Skeletal muscle cell (primary cell): ENCODE measurements around the gene FGF19.

ENCODE experiments used
- DNase-seq: peaks from one replicate; pipeline ENCODE4 v3.0.0-alpha.2; 2010; ENCODE audit warnings: low read depth
- H3K4me3 ChIP-seq: 2 replicates; pipeline ENCODE4 v1.5.1; 2011; ENCODE audit warnings: low read depth, mild to moderate bottlenecking, control low read depth, low read length, moderate library complexity

FGF19 gene

DNA sequence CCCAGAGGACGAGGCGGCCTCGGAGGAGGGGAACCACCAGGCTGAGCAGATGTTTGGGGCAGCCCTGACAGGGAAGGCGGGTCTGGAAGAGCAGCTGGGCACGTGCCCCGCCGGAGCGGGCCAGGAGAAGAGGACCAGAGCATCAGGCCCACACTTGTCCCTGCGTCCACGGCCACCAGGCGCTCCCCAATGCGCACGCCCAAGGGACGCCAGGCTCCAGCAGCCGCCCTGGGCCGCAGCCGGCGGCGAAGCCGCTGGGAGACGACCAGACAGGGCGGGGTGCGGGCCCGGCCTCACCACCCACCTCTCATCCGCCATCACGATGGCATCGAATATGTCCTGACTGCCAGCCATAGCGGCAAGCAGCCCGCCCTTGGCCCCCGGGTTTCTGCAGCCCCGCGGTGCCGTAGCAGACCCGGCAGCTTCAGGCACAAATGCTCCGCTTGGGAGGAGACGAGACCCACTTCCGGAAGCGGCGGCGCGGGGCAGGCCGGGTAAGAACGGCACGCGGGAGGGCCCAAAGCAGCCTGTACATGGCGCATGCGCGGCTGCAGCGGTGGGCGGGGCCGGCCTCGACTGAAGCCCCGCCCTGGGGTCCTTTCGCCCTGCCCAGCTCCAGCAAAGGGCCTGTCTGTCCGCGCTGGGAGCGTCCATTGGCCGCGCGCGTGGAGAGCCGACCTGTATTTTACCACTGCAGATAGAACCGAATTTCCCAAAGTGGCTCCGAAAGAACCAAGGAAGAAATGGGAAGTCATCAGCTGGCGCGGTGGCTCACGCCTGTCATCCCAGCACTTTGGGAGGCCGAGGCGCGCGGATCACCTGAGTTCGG lies 28.7 kb downstream of the FGF19 start, which contains the start of gene LTO1:
Gene LTO1 (minus strand): TSS at position 468 of the 829 bp plus-strand sequence. CDS start 114 bp downstream, at position 354.
- DNase-seq = peak; percentile 80
- peak within 1 kb of the TSS; percentile 99 for H3K4me3 ChIP-seq

DNA sequence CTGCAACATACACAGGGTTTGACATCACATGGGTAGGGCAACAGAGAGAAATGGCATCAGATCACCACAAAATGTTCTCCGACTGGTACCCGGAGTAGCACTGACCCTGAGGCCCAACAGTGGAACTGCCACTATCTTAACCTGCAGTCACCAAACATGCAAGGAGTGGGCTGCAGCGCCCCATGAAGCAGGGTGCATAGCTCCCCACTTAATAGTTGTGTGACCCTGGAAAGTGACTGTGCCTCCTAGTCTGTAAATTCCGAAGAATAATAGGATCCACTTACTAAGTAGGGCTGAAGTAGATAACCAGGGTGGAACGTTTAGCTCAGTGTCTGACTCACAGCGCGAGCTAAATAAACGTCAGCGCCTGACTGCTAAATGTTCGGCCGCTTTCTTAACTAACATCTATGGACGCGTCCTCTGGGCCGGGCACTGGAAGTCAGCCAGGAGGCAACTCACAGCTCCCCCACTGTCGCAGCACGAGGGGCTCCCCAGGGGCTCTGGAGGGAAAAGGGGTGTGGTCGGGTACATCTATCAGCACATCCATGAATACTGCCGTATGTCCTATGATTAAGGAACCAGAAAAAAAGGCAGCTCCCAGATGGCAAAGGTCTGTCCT lies 29.4 kb downstream of the FGF19 start:
- H3K4me3 ChIP-seq = peak overlapping the region; percentile 99
- peak; percentile 49 for DNase-seq

DNA sequence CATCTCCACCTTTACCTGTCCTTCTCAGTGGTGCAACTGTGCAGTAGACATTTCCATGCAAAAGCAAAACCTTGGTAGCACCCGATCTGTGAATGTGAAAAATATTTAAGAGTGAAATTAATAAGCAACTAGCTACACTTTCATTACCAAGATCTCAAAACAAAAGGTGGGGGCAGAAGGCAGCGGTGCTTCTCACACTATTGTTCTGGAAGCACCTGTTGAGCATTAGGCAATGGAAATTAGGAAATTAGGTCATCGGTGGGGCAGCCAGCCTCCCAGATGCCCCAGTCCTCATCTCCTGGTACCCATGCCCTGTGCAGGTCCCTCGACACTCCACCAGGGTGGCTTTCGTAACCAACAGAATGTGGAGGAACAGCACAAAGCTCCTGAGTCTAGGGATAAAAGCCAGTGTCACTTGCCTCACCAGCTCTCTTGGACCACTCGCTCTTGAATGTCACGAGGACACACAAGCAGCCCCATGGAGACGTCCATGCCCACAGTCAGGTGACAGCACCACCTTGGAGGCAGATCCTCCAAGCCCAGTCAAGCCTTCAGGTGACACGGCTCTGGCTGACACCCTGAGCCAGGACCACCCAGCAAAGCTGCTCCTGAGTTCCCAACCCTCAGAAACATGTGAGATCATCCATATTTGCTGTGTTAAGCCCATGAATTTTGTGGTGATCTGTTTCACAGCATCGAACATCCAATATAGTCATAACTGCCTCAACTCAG lies 31.9 kb downstream of the FGF19 start:
- no peak for DNase-seq
- H3K4me3 ChIP-seq = no peak overlapping the region

DNA sequence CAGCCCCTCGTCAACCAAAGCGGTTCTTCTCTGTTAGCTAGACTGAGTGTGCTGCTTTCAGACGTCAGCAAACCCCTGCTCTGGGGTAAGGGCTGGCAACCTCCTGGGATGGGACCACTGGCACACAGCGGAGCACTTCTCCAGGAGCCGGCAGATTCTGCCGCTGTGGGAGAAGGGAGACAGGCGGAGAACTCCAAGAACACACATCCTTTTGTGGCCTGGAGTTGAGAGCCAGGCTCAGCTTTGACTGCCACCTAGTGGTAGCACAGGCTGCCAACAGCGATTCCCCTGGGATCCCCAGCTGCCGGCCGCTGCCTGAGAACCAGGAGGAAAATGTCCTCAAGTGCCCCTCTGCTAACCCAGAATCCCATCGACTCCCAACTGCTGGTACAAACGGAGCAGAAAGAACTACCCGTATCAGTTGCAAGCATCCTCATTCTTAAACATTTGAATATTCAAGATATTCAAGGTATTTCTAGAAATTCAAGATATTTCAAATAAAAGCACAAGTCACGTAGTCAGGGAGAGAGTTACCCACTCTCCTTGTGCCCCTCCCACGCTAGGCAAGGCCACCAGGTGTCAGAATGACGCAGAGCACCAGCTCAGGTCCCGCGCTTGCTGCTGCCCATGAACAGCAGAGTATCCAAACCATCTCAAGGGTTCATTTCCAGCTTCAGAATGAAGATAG lies 33.5 kb downstream of the FGF19 start:
- H3K4me3 ChIP-seq = no peak overlapping the region
- peak; percentile 62 for DNase-seq

DNA sequence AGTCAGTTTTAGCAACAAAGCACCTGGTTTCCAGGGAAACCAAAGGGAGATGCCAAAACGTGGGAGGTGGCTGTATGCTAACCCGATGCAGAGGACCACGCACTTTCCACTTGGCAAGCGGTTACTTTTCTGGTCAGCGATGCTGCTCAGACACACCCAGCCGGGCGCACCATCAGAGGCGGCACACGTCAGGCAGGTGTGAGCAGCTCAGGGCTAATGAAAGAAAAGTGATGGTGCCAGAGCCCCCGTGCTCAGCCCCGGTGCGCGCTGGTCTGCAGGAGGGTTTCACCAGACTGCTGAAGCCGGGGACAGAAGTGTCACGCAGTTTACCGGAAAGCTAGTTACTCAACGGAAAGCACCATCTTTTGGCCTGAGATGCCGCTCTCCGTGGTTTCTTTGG lies 34.3 kb downstream of the FGF19 start:
- no peak for DNase-seq
- H3K4me3 ChIP-seq = no peak overlapping the region

DNA sequence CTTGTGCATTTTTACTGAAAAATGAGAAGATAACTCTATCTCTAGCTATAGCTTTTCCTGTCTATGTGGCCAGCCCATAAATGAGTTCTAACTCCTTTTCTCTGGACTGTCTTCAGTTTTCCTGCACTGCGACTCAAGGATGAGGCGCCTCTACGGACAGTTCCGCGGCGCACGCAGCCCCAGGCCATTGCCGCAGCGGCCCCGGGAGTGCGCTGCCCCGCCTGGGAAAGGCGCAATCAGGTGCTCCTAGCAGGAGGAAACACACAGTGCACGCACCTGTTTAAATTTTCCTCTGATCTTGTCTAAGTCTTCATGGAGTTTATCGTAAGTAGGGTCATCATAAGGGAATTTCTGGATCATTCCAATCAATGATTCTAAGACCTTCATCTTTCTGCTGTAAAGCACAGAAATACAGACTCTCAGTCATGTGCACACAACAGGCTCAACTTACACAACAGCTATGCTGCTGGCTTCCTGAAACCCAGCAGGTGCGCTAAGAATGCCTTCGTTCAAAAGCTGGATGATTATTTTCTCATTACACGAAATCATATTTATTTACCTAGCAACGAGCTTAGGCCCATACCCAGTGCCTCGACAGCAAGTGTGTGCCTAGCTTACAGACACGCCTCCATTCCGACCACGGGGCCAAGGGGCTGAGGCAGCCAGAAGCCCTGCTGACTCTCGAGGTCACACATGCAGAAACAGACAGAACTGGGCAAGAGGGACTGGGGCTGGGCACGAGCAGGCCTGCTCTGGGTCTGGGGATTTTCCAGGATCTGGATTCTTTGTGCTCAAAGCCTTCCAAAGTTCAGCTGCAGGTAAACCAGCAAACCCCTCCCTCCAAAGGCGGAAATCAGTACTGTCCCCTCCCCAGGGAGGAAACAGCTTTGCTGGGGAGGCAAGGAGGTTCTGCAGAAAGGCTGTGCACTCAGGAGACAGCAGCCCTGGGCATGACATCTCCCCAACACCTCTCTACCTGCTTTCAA lies 35.9 kb downstream of the FGF19 start:
- DNase-seq = no peak

DNA sequence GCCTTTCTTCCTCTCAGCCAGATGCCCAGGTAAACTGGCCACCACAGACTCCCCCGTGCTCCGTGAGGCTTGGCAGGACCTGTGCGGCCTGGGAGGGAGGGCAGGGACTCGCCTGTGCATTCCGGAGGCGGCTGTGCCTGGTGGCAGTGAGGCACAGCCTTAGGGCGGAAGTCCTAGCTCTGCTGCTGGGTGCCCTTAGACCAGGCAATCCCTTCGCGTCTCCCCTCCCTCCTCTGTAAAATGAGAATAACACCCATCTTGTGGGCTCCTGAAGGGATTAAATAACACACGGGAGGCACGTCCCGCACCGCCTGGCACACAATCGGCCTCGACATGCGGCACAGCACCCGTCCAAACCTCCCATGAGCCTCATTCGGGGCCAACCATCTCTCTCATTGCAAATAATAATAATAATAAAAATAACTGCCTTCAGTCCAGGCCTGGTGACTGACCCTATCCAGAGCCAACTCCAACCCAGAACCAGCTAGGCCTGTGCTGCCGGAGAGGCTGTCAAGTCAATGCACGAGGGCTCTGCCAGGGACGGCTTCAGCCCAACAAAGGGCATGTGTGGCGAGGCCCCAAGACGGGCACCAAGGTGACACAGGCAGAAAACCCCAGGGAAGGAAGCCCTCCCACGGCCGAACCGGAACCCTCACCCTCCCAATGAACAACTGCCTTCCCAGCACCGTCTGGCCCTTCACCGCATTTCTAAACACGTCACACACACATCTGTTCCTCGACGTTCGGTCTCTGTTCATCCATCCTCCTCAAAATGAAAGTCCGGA lies 36.9 kb downstream of the FGF19 start:
- no peak for DNase-seq
- no peak overlapping the region for H3K4me3 ChIP-seq

More for the DNA sequence above, 35.9 kb downstream of the FGF19 start:
- no peak overlapping the region for H3K4me3 ChIP-seq

DNA sequence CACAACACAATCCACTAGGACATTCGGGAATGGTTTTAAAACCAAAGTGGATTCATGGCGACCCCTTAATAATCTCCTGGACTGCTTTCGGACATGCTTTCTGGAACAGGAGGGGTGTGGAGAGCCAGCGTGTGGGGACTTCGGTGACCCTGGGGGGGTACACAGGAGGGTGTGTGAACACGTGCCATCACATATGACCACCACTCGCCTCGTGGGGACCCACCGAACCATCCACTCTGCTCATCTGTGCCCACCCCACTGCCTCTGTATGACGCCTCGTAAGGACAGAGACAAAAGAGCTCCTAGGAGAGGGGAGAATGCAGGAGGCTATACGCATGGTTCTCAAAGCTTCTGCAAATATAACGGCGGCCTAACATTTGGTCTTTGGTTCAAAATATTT lies 37.6 kb downstream of the FGF19 start:
- no peak for DNase-seq
- no peak overlapping the region for H3K4me3 ChIP-seq

DNA sequence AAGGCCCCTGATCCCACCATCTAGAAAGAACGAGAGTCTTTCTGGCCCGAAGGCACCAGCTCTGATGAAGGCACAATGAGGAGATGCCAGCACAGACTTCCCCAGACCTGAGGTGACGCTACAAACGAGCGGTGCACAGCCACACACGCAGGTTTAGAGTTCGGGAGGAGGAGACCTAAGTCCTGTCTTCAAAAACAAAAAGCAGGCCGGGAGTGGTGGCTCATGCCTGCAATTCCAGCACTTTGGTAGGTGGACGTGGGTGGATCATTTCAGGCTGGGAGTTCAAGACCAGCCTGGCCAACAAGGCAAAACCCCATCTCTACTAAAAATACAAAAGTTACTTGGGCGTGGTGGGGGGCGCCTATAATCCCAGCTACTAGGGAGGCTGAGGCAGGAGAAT lies 38.2 kb downstream of the FGF19 start:
- no peak overlapping the region for H3K4me3 ChIP-seq
- no peak for DNase-seq

DNA sequence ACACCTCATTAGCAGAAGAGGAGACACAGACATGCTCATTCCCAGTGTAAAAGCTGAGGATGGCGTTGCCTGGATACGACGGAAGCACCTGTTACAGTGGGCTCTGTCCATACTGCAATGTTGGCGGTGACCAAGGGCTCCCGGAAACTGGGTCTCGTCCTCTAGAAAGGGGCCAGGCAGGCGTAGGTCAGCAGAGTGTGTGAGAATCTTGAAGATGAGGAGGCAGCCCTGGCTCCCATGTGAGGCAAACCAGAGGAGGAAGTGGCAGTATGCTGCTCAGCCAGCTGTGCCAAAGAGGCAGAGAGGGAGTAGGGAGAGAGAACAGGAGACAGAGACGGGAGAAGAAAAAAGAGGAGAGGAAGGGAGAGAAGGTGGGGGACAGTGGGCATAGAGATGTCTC lies 38.9 kb downstream of the FGF19 start:
- DNase-seq = no peak
- H3K4me3 ChIP-seq = no peak overlapping the region

DNA sequence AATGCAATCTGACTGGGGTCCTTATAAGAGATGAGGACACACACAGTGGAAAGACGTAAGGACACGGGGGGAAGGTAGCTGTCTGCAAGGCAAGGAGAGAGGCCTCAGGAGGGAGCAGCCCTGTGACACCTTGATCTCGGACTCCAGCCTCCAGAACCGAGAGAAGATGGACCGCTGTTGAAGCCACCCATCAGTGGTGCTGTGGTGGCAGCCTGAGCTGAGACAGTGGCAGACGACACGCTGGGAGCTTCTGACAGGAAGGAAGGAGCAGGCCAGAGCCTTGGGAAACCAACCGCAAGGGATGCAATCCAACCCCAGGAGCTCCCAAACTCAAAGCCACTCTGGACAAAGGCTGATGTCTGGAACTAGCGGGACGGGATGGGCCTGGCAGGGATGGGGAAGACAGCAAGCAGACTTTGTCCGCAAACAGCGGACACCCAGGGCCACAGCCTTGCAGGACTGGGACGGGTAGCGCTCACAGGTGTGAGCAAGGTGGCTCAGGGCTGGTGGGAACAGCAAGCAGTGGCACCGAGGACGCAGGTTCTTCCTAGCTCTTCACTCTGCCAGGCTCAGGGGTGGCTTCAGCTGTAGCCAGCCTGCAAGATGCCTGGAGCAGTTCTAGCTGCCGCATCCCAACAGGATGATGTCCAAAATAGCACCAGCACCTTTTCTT lies 39.6 kb downstream of the FGF19 start:
- DNase-seq = no peak
- no peak overlapping the region for H3K4me3 ChIP-seq

DNA sequence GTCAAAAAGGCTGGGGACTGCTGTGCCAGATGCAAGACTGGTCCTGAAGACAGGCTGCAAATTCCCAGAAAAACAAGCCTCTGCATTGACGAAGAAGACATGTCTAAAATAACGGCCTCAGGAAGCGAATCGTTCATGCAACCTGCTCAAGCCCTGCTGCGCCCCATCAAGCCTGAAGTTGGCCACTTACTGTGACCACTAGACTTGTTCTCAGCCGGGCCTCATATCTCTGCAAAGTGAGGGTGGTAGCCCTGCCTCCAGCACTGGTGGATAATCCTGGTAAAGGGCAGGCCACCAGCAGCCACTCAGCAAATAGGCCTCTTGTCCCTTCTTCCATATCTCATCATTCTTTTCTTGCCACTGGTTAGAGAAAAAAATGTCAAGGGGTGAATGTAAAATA lies 40.5 kb downstream of the FGF19 start:
- no peak for DNase-seq
- H3K4me3 ChIP-seq = no peak overlapping the region

DNA sequence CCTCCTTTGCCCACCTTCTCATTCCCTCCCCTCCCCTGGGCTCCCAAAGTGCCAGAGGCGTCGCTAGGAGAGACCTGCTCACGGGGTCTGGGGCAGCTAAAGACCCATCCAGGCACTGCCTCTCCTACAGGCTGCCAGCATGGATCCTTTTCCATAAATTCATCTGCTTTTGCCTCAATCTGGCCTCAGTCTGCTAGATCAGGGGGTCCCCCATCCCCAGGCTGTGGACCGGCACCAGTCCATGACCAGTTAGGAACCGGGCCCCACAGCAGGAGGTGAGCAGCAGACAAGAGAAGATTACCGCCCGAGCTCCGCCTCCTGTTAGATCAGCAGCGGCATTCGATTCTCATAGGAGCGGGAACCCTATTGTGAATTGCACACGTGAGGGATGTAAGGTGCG lies 41.0 kb downstream of the FGF19 start:
- H3K4me3 ChIP-seq = no peak overlapping the region

DNA sequence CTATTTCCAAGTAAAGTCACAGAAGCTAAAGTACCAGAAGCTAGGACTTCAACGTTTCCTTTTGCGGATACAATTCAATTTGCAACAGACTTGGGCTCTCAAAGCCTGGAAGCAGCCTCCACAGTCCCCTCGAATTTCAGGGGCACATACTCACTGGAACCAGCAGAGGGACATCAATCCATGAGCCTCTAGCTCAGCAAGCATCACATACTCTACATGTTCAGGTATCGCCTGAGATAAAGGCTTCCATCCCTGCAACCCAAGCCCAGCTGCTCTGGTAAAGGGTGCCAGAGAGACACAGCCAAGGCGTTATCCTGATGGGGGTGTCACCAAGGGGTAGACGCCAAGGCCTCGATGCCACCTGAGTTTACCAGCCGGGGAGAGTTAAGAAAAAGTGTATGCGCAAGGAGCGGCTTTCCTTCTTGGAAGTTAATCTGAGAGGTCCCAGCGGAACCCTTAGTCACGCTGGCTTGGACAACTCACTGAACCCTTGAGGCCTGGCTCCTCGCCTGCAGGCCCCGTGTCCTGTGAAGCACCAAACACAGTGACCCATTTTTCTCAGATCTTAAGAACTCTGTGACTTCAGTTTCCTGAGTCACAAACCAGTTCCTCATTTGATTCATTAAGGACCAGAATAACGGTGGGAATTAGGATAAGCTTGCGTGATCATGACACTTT lies 41.7 kb downstream of the FGF19 start:
- no peak for DNase-seq
- H3K4me3 ChIP-seq = no peak overlapping the region

More for the DNA sequence above, 41.0 kb downstream of the FGF19 start:
- no peak for DNase-seq

DNA sequence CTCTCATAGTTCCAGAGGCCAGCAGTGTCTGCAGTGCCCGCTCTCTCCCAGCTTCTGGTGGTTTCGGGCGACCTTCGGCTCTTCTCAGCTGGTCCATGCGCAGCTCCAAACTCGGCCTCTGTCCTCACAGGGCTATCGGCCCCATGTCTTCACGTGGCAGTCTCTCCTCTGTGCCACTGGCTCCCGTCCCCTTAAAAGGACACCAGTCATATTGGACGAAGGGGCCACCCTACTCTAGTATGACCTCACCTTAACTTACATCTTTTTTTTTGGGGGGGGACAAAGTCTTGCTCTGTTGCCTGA lies 42.5 kb downstream of the FGF19 start:
- no peak overlapping the region for H3K4me3 ChIP-seq
- DNase-seq = no peak

DNA sequence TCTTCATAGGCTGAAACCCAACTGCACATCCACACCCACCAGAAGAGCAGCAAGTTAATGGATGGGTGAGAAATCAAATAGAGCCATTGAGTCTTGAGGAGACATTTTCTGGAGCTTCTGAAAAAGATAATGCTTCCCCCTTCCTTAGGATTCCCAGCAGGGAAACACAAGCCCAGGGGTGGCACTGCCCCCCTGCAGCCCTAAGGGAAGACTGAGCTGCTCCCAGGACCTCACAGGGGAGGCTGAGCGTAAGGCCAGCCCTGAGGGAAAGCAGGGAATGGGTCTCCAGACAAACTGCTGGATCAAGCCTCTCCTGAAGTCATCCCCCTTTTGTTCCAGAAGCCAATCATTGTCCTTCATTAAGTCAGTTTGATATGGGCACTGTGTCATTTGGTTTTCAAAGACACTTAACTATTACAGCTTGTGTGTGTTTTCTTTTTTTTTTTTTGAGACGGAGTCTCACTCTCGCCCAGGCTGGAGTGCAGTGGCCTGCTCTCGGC lies 43.8 kb downstream of the FGF19 start:
- no peak overlapping the region for H3K4me3 ChIP-seq
- DNase-seq = no peak

DNA sequence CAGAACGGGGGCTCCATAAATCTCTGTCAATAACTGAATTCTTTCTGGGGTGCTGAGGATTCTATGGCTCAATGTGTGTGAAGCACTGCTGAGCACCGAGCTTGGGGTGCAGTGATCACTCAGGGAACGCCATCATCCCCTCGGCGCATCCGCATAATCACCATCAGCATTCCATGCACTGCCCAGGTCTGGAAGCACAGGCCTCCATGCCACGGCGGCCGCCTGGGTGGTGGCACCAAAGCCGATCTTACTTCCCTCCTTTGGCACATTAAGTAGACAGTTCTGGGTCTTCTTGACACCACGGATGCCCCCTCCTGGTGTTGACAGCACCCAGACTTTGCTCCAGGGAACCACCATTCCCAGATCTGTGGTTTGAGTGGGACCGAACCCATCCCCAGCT lies 44.2 kb downstream of the FGF19 start:
- no peak for DNase-seq

More for the DNA sequence above, 44.2 kb downstream of the FGF19 start:
- no peak overlapping the region for H3K4me3 ChIP-seq
